GM19438 (cell line): ENCODE data around the gene ERG.

Source experiments
- ATAC-seq: cut with Tn5 transposase; IDR thresholded peaks from one replicate; pipeline ENCODE4 v1.9.1; 2021; ENCODE audit warnings: low read depth; ENCODE audit not compliant: unreplicated experiment

ERG gene

GRCh38 chr21:38503583-38503982 lies 5.3 kb upstream of the ERG start:
- no peak for ATAC-seq

DNA sequence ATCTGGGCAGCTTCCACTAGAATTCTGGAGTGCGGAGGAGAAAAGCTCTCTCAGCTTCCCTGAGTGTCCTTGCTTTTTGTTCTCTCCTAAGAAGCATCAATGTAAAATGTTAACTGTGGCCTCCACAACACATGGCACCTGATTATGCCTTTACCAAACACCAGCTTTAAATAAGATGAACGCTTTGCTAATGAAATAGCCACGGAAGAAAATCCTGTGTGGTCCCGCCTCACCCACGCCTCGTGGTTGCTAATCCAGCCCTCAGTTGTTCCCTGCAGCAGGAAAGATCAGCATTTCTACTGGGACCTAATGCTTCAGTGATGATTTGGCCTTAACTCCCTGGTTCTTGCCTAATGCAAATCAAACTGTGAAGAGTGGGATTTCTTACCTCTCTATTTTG lies 1.8 kb upstream of the ERG start:
- no peak for ATAC-seq

DNA sequence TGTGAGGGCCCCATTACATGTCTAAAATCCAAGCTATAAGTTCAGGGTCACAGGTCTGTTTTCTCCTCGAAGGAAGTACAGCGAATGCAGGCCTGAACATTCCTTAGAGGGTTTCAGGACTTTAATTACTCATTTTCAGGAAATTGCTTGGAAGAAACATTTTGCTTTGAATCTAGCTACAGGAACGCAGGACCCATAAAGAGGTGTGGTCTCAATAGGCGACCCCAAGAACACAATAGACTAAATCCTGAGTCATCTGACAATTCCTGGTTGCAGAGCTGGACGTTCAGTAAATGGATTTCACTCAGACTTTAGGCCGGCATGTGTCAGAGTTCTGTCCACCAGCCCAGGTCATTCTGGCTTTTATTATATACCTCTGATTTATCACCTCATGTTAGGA lies 1.0 kb upstream of the ERG start:
- no peak for ATAC-seq

GRCh38 chr21:38496224-38496623 lies 2.1 kb downstream of the ERG start:
- ATAC-seq, result no peak

GRCh38 chr21:38495696-38496095 lies 2.6 kb downstream of the ERG start:
- ATAC-seq, result no peak

DNA sequence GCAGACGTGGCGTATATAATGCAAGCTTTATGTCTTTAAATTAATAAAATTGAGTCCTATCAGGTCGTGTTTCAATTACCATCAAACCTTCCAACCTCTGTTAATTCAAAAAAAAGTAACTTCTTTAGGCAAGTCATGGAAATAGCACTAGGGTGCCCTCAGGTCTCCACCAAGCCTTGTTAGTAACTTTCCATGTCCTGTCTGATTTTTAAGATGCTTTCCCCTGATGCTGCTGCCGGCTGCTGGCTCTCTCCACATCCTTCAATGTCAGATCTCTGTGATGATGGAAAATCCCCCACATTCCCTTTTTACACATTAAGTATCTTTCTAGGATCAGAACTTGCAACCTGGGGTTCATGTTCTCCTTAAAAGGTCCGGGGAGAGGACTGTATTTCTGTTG lies 3.0 kb downstream of the ERG start:
- no peak for ATAC-seq

GRCh38 chr21:38494703-38495102 lies 3.6 kb downstream of the ERG start:
- no peak for ATAC-seq

GRCh38 chr21:38494251-38494642 lies 4.0 kb downstream of the ERG start:
- no peak for ATAC-seq

DNA sequence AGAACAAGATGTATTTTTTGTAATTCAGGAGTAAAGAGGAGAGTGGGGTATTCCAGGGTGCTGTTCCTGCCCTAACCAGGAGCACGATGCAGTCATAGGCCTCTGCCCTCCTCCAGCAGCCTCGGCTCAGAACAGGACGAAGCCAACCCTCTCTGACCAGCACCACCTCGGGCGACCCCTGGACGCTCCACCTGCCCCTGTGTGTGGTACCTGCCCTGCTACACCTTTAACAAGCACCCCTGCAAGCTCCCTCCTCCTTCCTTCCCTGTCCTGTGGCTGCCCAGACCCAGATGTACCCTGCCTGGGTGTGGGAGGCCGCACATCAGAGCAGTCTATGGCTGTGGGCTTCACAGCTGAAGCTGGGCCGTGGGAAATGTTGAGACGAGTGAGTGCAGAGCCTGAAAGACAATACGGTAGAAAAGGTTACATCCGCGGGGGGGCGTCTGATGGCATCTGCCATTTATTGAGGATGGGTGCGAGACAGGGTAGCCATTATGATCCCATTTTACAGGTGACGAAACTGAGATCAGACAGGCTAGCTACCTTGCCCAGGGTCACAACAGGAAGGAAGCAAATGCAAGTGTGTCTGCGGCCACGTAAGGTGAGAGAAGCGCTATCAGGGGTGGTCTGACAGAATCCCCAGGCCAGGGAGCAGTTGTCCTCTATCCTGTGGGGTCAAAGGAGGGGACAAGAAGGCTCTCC lies 4.6 kb downstream of the ERG start:
- ATAC-seq, result no peak

DNA sequence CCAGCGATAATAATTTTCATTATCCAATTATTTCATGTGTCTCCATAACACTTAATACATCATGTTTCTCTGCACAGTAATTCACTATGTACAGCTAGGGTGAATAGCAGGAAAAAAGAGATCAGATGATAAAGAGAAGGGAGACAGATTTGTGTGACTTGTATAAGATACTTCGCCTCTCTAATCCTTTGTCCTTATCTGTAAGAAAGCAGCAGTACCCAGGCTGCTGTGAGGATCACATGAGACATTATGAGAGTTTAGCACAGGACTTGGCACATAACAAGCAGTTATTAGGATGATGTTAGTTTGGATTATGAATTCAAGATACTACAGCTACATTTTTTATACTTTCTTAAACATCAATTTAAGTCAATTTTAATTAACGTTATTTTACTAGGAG lies 6.3 kb downstream of the ERG start:
- ATAC-seq, result no peak

DNA sequence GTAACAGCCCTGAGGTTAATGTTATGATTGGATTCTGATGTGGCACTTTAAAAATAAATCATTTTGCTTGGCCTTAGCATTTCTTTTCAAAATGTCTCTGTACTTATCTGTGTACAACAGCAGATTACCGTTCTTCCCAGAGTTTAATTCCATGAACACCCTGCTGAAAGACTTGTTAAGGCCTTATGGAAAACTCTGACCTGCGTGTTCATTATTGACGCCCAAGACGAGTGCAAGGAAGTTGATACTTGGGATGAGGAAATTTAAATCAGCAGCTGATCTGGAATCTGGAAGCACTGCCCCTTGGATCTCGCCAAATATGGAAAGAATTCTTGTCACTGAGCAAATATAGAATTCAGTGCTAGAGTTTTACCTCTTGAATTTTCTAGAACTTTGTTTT lies 6.7 kb downstream of the ERG start:
- no peak for ATAC-seq

DNA sequence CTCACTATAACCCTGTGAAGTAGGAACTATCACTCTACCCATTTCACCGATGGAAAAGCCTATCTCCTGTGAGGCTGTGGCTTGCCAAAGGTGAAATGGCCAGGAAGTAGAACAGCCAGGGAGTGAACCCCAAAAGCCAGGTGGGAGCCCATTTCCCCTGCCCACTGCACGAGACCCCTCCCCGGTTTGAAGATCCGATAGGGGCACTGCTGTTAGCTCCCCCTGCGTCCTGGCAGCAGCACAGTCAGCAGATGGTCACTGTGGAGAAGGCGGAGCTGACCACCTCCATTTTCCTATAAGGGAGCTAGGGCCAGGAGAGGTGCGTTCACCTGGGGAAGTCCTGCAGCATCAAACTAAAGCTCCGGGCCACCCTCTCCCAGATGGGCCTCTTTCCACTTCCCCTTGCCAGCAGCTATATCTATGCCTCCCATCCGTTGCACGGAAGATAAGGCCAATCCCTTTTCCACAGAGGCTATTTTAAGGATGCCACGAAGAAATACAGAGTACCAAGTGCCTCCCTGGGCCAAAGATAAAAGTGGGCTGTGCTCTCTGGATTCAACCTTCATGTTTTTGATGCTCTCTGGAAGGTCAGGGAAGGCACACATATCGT lies 7.8 kb downstream of the ERG start:
- ATAC-seq, result no peak

DNA sequence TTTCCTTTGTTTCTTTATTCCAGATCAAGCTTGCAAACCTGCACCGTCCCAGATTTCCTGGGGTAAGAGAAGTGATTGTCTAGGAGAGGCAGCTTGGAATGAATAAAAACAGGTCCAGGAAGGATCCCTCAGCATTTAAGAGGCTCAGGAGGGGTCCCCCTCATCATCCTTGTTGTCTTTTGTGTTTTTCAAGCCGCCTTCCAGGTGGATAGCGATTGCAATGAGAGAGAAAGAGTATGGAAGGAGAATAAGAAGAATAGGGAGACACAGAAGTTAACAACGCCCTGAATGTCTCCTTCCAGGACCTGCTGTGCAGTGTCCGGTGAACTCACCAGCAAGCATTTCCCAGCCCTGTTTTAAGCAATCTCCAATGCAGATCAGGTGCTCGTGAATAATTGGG lies 8.5 kb downstream of the ERG start:
- ATAC-seq, result no peak

DNA sequence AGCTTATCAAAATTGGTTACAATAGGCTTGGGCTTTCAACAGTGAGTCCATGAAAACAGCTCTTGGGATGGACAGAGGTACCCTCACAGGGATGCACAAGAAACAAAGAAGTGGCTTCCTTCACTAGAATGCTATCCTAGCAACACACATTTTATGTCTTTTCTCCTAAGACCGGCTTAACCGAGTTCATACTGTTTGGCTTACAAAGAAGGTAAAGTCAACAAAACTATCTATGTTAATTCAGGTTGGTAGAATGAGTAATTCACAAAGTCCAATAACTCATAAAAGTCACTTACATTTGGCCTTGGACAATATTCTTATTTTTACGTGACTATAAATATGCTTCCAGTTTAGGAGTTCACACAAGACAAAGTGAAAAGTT lies 9.0 kb downstream of the ERG start:
- no peak for ATAC-seq

- no peak for ATAC-seq
These were observed 9.5 kb downstream of the ERG start for GRCh38 chr21:38488640-38489270.

DNA sequence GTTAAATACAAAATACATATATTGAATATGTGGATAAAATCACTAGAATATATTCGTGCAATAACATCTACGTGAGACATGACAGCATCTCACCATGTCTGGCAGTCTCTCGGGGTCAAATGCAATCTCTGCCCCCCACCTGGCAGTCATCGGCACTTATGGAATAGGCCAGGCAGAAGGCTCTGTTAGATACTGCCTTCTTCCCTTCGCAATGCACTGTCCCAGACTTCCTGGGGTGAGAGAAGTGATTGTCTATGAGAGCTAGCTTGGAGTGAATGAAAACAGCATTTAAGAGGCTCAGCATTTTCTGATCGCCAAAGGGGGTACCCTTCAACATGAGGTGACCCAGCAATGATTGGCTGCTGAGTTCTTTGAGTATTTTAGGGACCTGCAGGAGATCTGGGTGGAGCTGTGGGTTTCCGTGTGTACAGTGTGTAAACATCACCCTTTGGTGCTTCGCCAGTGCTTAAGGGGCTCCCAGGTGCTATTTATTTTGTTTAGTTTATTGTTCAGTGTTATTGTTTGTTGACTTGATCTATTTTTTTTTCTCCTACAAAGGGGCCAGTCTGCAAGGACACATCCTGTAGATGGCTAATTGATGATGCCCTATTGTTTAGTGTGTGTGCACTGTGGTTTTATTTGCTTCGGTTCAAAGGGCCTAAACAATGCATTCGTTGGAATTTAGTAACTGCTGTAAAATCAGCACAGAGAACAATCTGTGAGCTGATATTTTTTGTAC lies 10.2 kb downstream of the ERG start:
- no peak for ATAC-seq

DNA sequence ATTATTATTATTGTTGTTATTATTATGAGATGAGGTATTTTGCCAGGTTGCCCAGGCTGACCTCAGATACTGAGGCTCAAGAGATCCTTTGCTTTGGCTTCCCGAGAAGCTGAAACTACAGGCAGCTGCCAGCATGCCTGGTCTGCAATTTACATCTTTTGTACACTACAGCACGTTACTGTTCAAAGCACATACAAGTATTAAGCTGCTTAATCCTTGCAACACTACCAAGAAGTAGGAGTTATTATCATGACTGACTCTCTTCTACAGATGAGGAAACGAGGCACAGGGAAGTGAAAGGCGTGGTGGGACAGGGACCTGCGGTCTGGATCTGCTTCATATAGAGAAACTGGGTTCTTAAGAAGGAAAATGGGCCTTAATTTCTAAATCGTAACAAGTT lies 11.6 kb downstream of the ERG start:
- no peak for ATAC-seq

- no peak for ATAC-seq
These were observed 12.1 kb downstream of the ERG start for GRCh38 chr21:38486221-38486620.

- ATAC-seq, result no peak
These were observed 18.4 kb downstream of the ERG start for GRCh38 chr21:38479641-38480525.

GRCh38 chr21:38478782-38479181 lies 19.5 kb downstream of the ERG start:
- ATAC-seq, result no peak

DNA sequence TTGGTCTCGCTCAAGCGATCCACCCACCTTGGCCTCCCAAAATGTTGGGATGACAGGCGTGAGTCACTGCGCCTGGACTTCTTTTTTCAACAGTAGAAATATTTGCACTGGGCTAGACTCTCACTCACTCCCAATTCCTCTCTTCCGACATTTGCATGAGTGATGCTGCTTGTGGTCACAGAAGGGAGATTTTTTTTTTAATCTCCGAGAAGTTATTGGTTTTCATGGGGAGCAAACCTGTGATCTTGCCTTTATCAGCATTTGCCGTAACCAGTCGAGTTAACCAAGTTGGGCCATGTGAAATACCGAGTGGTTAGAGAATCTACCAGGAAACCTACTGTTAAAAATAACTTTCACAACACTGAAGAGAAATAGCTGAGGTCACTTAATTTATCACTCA lies 21.1 kb downstream of the ERG start:
- no peak for ATAC-seq
